ENCODE data around the gene EHF. TPM values are rescaled to one million over a fixed set of nuclear protein-coding genes. Genes with fewer than 3 reads are reported as not detected.

EHF gene
- total RNA-seq, 3 donors from 2014 or later, result 125 to 372 (median 259) TPM

- DNase-seq, result no peak
- ATAC-seq, result peak; percentile 25
Observed at GRCh38 chr11:34613552-34614056, 7.3 kb upstream of the EHF start.

DNA sequence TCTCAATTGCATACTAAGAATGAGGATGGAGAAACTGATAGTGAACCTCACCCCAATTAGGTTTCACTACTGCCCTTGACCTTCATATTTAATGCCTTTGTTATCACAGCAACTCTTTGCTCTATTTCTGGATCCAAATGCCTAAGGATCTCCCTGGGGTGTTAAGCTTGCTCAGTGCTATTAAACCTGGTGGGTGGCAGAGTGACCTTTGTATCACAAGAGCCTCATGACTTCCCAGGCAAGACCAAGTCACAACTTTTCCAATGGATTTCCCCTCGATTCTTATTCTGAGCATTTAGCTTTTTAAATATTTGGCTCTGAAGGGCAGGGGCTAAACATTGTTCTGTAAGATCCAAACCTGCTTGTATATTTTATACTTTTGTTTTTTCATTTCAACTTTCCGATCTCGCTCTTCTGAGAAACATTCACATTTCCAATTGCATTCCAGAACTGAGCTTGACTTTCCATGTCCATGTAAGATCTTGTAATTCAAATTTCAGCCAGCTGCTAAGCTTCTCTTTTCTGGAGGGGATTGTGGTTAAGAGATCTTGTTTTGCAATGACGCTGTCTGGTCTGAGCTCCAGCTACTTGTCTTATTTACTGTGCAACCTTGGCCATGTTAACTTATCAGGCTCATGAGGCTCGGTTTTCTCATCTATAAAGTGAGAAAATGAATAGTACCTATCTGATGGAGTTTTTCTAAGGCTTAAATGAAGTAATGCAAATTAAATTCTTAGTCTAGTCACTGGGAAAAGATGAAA is 6.4 kb upstream of the EHF start:
- Histone ChIP-seq H3K9me3 (no peaks in the 10 kb centered on the region), H3K4me3 (no peak overlapping the region), H3K36me3 (ENCODE audit: low read depth) (no peaks in the 10 kb centered on the region), H3K4me1 (ENCODE audit: low read depth) (no peaks in the 10 kb centered on the region)
- TF ChIP-seq CTCF (IDR thresholded peaks at IDR 0.05), result no peak
- ATAC-seq, result peak; percentile 23
- no peak for DNase-seq
- intact Hi-C loops (cut with DNase I, micrococcal nuclease), result no loop called here

More at GRCh38 chr11:34613552-34614056, 7.3 kb upstream of the EHF start:
- Histone ChIP-seq H3K4me3 (no peak overlapping the region), H3K4me1 (ENCODE audit: low read depth) (no peaks in the 10 kb centered on the region), H3K9me3 (no peaks in the 10 kb centered on the region), H3K36me3 (ENCODE audit: low read depth) (no peaks in the 10 kb centered on the region)
- no peak for TF ChIP-seq CTCF (IDR thresholded peaks at IDR 0.05)
- intact Hi-C loops (cut with DNase I, micrococcal nuclease), result no loop called here

DNA sequence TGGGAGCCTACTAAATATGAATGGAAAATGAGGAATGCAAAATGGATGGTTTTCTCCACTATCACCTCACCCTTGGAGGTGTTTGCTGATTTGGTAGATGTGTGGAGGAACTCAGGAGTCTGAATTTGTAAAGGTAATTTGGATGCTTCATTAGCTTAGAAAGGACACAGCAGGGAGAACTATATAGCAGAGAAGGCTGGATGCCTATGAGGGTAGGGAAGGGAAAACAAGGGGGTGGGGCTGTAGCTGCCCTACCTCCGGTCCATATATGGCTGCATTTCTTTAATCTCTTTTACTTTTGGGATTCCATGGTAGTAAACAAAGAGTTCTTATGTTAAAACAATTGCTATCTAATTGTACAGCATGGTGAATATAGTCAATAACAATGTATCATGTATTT is 4.8 kb upstream of the EHF start:
- H3K4me3 ChIP-seq, result no peak overlapping the region
- ATAC-seq, result no peak

DNA sequence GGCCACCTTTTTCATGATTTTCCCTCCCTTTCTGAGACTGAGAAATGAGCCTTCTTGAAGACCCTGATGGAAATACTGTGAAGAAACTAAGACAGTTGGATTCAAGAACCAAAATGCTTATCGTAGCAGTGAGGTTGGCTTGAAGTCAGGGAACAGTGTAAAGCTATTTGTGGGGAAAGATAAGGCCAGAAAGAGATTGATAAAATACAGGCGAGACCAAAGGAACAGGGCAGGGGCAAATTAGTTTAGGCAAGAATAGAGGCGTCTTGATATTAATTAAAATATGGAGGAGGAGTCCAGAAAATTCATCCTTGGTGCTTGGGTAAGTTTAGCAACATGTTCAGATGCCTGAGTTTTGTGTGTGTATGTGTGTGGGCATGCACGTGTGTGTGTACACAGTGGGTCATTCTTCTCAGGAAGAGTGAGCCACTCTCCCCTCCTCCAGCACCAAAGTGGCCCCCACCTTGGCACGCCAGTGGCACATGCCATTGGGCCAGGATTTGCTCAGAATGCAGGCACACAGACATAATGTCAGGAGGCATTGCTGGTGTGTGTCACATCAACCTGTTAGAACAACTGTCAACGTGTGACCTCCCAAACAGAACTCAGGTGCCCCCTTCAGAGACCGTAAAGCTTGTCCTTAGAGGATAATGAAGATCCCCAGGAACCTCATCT is 3.9 kb upstream of the EHF start:
- Histone ChIP-seq H3K4me3 (no peak overlapping the region), H3K4me1 (ENCODE audit: low read depth) (no peaks in the 10 kb centered on the region), H3K9me3 (no peaks in the 10 kb centered on the region), H3K36me3 (ENCODE audit: low read depth) (no peaks in the 10 kb centered on the region)
- no peak for ATAC-seq
- no peak for DNase-seq
- no peak for TF ChIP-seq CTCF (IDR thresholded peaks at IDR 0.05)
- intact Hi-C loops (cut with DNase I, micrococcal nuclease), result no loop called here

More for the DNA sequence above, 4.8 kb upstream of the EHF start:
- intact Hi-C loops (cut with DNase I, micrococcal nuclease), result no loop called here
- no peaks in the 10 kb centered on the region for H3K4me1 ChIP-seq (ENCODE audit: low read depth)
- DNase-seq, result no peak
- no peaks in the 10 kb centered on the region for H3K9me3 ChIP-seq
- no peaks in the 10 kb centered on the region for H3K36me3 ChIP-seq (ENCODE audit: low read depth)
- no peak for TF ChIP-seq CTCF (IDR thresholded peaks at IDR 0.05)

DNA sequence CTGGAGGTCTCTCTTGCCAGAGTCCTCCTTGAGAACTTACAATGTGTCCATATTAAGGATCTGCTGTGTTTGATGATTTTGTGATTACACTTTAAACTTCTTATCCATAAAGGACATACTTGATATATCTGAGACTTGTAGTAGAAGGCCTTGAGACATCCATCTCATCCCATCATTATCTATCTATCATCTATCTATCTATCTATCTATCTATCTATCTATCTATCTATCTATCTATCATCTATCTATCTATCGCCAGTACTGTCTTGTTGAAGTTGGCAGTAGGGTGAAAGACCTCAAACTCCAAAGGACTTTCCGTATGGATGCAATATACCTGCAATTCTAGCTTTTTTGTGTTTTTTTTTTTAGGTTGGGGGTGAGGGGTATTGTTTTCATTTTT is 2.5 kb upstream of the EHF start:
- Histone ChIP-seq H3K9me3 (no peaks in the 10 kb centered on the region), H3K4me1 (ENCODE audit: low read depth) (no peaks in the 10 kb centered on the region), H3K4me3 (no peak overlapping the region), H3K36me3 (ENCODE audit: low read depth) (no peaks in the 10 kb centered on the region)
- intact Hi-C loops (cut with DNase I, micrococcal nuclease), result no loop called here
- DNase-seq (no peak), ATAC-seq (no peak)
- TF ChIP-seq CTCF (IDR thresholded peaks at IDR 0.05), result no peak
